Measurements from ENCODE around the gene LGALS7B. TPM values are rescaled to one million over a fixed set of nuclear protein-coding genes. Genes with fewer than 3 reads are reported as not detected.
"Not testable (repeated sequence)": the region's sequence is repeated elsewhere in the genome, so short reads cannot be mapped to it uniquely, and the experiment has no call there.

The LGALS7B gene
- total RNA-seq, 2 donors from 2014 or later: not detected

DNA sequence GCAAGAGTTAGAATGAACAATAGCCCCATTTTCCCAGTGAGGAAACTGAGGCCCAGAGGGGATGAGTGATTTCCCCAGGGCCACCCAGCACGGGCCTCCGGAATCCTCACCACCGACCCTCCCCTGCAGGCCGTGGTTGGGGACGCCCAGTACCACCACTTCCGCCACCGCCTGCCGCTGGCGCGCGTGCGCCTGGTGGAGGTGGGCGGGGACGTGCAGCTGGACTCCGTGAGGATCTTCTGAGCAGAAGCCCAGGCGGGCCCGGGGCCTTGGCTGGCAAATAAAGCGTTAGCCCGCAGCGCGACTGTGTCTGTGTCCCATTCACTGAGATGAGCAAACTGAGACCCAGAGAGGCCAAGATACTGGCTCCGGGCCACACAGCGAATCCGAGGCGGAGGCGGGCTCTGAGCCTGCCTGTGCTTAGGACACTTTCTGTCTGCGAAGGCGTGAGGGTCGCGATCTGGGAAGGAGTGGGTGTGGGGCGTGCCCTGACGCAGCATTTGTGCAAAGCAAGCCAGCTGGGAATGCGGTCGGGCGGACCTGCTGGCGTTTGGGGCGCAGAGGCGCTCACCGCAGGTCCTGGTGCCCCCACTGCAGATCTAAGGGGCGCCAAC is 2.6 kb downstream of the LGALS7B start:
- DNase-seq; intact Hi-C loops (cut with DNase I): not testable (repeated sequence)
- peak; percentile 90 to 97 for ATAC-seq

DNA sequence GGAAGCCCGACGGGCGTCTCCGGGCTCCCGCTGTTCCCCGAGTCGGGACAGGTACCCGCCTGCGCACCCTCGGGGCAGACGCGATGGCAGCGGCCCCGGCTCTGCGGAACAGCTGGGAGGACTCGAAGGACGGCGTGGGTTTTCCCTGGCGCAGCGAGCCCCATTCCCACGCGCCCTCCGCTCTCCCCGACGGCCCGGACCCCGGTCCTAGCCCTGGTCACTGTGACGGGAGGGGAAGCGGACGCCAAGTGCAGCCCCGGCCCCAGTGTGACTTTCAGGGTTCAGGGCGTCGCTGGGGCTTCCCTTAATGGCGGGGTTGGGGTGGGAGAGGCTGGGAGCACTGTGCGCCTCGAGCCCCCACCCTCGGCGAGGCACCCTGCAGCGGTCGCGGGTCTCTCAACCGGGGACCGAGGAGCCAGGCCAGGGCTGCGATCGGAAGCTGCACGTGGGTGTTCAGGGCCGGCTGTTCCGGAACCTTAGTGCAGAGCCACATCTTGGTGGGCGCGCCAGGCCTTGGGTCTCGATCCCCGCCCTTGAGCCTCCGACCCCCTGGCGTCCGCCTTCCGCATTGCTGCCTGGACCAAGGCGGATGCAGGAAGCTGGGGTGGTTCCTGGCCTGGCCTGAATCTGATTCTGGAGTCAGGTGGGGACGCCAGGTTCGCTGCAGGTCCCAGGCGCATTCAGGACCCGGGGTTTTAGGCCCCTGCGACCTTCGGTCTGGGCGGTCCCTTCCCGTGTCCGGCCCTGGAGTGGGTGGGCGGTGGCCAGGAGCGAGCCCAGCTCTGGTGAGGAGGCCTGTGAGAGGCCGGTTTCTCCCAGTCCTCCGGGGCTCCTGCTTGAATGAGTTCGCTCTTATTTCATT is 3.5 kb downstream of the LGALS7B start:
- DNase-seq (peak; percentile 72), ATAC-seq (peak; percentile 20 to 38)
- intact Hi-C loops (cut with DNase I): no loop called here

DNA sequence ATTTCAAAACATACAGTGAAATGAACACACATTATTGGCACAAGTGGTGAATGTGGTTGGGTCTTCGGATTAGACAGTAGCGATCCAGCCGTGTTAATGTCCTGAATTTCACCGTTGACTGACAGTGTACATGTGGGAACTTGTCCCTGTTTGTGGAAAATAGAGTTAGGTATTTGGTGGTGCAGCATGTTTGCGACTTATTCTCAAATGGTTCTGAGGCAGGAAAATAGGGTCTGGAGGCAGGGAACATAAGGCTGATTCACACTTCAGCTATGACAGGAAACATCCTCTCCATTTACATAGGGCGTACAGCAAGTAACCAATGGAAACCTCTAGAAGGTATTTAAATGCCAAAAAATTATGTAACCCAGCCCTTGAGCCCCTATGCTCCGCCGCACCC is 4.2 kb downstream of the LGALS7B start:
- ATAC-seq (no peak), DNase-seq (no peak)
- intact Hi-C loops (cut with DNase I): no loop called here

DNA sequence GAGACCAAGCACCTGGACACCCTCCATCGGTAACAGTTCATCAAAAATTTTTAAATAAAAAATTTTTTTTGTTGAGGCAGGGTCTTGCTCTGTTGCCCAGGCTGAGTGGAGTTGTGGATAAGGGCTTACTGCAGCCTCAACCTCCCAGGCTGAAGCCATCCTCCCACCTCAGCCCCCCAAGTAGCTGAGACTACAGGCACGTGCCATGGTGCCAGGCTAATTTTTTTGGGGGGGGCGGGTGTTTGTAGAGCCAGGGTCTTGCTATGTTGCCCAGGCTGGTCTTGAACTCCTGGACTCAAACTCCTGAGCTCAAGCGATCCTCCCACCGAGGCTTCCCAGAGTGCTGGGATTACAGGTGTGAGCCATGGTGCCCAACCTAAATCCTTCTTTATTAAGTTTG is 4.7 kb downstream of the LGALS7B start:
- ATAC-seq: no peak
- no peak for DNase-seq
- intact Hi-C loops (cut with DNase I): no loop called here

DNA sequence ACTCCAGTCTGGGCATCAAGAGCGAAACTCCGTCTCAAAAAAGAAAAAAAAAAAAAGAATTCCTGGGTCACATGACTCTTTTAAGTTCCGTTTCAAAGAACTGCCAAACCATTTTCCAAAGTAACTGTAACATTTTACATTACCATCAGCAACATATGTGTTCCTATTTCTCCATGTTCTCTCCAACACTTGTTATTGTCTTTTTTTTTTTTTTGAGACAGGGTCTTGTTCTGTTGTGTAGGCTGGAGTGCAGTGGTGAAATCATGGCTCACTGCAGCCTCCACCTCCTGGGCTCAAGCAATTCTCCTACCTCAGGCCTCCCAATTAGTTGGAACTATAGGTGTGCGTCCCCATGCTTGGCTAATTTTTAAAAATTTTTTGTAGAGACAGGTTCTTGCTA is 6.5 kb downstream of the LGALS7B start:
- intact Hi-C loops (cut with DNase I): no loop called here
- no peak for DNase-seq
- no peak for ATAC-seq

DNA sequence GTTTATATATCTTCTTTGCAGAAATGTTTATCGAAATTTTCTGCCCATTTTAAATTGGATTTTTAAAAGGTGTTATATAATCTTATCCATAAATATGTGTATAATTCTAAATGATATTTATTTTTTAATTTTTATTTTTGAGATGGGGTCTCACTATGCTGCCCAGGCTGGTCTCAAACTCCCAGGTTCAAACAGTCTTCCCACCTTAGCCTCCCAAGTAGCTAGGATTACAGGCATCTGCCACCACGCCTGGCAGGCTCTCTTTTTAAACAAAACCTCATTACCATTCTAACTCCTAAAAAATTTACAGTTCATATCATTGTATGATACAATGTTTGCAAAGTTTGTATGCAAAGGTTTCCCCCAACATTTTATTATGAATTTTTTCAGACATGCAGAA is 7.2 kb downstream of the LGALS7B start:
- ATAC-seq (no peak), DNase-seq (no peak)
- intact Hi-C loops (cut with DNase I): no loop called here

DNA sequence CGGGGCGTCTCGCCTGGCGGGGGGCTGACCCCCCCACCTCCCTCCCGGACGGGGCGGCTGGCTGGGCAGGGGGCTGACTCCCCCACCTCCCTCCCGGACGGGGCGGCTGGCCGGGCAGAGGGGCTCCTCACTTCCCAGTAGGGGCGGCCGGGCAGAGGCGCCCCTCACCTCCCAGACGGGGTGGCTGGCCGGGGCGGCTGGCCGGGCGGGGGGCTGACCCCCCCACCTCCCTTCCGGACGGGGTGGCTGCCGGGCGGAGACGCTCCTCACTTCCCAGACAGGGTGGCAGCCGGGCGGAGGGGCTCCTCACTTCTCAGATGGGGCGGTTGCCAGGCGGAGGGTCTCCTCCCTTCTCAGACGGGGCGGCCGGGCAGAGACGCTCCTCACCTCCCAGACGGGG is 8.8 kb downstream of the LGALS7B start:
- intact Hi-C loops (cut with DNase I); ATAC-seq; DNase-seq: not testable (repeated sequence)

DNA sequence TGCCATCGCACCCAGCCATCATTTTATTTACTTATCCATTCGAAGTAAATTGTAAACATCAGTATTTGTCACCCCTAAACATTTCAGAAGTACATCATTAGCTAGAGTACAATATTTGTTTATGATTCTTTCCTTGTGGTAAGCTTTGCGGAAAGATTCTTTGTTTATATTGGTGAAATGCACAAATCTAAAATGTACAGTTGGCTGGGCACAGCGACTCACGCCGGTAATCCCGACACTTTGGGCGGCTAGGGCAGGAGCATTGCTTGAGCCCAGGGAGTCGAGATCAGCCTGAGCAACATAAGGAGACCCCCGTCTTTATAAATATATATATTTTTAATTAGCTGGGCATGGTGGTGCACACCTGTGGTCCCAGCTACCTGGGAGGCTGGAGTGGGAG is 10.1 kb downstream of the LGALS7B start:
- ATAC-seq (no peak), DNase-seq (no peak)
- intact Hi-C loops (cut with DNase I): no loop called here

DNA sequence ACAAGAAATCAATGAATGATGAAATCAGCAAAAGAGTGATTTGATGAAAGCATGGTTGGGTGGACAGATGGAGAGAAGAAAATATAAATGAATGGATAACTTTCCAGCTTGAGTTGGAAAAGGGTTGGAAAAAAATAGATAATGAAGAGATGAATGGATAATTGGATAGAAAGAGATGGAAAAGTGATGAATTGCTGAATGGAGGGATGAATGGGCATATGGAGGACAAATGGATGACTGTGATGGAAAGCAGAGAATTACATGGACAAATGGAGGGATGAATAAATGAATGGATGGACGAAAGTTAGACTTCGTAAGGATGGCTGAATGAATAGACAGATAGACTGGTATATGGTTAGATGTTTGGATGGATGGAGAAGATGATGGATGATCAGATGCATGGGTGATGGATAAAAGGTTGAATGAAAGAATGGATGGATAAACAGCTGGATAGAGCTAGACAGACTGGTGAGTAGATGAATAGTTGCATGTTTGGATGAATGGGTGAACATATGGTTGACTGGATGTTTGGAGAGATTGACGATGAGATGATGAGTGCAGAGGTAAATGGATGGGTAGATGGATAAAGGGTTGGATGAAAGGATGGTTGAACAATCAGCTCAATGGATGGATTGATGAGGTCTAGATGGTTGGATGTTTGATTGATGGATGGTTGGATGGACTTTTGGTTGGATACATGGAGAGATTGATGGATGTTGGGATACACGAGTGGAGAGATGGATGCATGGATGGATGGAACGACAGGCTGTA is 11.8 kb downstream of the LGALS7B start:
- no peak for ATAC-seq
- no peak for DNase-seq
- intact Hi-C loops (cut with DNase I): no loop called here

DNA sequence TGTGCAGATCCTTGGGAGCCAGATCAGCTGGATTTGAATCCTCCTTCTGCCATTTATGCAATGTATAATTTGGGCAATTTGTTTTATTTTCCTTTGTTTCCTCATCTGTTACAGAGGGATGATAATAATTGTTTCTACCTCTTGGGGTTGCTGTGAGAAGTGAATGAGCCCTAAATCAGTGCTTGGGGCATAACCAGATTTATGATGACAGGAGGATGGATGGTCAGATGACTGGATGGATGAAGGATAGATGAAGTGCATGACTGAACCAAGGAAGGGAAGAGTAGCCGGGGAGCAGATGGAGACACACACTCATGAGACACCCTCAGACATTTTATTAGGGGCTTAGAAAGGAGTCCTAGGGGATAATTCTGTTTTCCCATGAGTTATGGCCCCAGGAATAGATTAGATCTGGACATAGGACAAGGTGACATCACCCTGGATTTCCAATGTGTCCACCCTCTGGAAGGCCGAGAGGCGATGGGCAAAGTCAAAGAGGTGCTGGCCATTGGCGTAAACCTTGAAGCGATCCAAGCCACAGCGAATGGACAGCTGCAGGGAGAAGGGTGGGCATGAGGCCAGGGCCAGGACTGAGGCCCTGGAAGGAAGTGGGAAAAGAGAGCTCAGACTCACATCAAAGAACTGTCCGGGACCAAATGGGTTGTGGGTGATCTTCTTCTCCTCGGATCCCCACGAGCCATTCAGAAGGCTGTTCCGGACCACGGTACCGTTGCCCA is 12.5 kb downstream of the LGALS7B start:
- no peak for DNase-seq
- no peak for ATAC-seq
- intact Hi-C loops (cut with DNase I): no loop called here

DNA sequence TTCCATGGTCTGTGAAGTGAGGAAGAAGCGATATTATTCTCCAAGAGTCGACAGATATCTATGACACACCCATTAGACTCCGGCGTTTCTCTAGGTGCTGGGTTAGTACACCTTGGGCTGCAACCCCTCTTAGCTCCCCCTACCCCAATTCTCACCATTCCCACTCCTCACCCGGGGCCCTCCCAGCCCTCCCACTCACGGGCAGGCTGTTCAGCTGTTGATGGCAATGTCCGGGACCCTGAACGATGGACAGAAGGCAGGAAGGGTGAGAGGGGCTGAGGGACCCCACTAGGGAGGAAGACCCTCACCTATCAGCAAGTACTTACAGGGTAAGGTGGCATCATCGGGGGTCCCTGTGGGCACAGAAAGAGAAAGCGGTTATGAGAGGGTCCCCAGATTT is 14.5 kb downstream of the LGALS7B start:
- no peak for DNase-seq
- no peak for ATAC-seq
- intact Hi-C loops (cut with DNase I): no loop called here

DNA sequence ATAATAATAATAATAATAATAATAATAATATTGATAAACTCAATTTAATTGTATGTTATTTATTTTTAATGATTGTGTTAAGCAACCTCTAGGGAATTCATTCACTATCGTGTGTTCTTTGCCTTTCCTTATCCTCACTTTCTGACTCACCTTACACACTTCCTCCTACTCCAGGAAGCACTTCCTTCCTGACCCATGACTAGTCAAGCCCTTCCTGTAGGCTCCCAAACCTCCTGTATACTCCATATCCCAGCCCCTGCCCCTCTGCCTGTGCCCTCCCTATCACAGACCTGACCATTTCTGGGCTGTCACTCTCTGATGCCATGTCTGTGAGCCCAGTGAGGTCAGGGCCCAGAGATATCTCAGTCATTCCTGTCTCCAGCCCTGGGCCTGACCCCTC is 16.2 kb downstream of the LGALS7B start:
- intact Hi-C loops (cut with DNase I): no loop called here
- no peak for DNase-seq
- ATAC-seq: peak in 1 of 2 donors; percentile 31

DNA sequence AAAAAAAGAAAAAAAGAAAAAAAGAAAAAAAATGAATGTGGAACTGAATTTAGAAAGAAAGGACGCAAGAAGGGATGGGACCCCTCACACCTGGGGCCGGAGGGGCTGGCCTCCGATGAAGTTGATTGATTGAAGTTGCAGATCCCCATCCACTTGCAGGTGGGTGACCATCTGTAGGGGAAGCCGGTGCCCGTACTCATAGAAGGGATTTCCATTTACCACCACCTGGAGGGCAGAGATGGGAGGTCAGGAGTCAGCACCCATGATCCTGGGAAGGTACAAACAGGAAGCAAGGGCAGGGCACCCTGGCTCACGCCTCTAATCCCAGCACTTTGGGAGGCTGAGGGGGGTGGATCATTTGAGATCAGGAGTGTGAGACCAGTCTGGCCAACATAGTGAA is 17.4 kb downstream of the LGALS7B start:
- DNase-seq (no peak), ATAC-seq (no peak)
- intact Hi-C loops (cut with DNase I): no loop called here

DNA sequence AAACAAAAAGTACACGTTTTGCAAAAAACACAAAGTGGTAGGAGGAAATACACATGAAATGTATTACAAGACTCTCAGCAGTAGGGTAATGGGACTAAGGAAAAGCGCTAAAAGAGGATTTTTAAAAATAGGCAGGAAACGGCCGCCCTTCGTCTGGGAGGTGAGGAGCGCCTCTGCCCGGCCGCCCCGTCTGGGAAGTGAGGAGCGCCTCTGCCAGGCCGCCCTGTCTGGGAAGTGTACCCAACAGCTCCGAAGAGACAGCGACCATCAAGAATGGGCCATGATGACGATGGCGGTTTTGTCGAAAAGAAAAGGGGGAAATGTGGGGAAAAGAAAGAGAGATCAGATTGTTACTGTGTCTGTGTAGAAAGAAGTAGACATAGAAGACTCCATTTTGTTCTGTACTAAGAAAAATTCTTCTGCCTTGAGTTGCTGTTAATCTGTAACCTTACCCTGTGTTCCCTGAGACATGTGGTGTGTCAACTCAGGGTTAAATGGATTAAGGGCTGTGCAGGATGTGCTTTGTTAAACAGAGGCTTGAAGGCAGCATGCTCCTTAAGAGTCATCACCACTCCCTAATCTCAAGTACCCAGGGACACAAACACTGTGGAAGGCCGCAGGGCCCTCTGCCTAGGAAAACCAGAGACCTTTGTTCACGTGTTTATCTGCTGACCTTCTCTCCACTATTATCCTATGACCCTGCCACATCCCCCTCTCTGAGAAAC is 18.5 kb downstream of the LGALS7B start:
- ATAC-seq; DNase-seq; intact Hi-C loops (cut with DNase I): not testable (repeated sequence)

DNA sequence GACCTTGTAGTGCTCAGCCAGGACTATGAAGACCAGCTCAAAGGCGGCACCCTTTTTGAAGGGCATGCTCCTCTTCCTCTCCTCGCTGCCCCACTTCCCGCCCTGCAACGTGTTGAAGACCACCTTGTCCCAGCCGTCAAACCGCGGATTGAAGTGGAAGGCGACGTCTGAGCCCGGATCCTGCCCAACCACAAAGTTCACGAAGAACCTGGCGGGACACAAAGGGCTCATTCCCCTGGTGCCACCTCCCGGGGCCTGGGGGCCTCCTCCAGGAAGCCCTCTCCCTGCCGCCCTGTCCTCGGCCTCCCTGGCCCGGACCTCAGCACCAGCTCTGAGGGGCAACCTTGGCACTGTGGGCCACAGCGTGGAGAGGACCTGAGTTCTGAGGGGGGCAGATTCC is 19.7 kb downstream of the LGALS7B start:
- intact Hi-C loops (cut with DNase I): no loop called here
- ATAC-seq (no peak), DNase-seq (no peak)

DNA sequence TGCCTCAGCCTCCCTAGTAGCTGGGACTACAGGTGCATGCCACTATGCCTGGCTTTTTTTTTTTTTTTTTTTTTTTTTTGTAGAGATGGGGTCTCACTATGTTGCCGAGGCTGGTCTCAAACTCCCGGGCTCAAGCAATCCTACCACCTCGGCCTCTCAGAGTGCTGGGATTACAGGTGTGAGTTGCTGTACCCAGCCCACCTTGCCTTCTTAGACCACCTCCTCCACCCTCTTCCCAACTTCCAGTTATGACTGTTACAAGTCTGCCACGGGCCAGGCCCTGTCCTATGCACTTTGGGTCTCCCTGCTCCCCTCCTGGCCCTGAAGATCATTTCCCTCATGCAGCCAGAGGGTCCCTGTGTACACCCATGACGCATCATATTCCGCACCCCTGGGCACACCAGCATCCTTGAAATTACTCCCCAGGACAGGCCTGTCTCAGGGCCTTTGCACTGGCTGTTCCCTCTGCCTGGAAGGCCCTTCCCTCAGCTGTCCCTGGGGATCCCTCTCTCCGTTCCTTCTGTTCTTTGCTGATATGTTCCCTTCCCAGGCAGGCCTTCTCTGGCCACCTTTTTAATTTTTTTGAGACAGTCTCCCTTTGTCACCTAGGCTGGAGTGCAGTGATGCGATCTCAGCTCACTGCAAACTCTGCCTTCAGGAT is 20.7 kb downstream of the LGALS7B start:
- DNase-seq (no peak), ATAC-seq (no peak)
- intact Hi-C loops (cut with DNase I): no loop called here

DNA sequence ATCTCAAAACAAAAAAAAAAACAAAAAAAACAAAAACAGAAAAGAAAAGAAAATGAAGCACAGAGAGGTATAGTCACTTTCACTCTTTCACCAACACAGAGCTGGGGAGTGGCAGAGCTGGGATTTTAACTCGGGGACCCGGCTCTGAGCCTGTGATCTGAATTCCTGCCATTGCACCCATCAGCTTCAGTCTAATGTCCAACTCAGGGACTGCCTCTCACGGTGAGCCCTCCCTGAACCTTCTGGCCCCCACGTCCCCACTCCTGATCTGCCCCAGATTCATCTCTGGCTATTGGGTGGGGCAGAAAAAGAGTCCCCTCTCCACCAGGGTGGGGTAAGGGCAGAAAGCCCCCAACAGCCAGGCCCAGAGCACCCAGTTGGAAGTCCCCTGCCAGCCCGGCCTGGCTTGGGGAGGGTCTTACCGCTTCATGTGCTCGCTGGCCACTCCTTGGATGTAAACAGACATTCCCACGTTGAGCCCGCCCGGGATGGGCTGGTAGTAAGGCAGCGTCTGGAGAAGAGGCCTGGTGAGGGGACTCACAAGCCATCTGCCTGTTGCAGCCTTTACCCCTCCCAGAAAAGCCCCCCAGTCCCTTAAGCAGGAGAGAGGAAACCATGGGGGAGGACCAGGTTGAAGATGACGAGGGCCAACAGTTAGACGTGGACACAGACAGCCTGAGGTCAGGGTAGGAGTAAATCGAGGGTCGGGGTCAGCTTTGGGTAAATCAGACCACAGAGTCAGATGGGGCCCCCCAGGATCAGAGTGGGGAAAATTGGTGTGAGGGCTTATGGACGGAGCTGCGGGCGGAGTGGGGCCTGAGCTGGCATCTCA is 23.2 kb downstream of the LGALS7B start:
- ATAC-seq: no peak
- intact Hi-C loops (cut with DNase I): no loop called here
- DNase-seq: no peak
